Left cardiac atrium (tissue), 4 donors: Measurements from ENCODE around the gene LRRC9. TPM values are rescaled to one million over a fixed set of nuclear protein-coding genes. Genes with fewer than 3 reads are reported as not detected.
"Not testable (repeated sequence)": the region's sequence is repeated elsewhere in the genome, so short reads cannot be mapped to it uniquely, and the experiment has no call there.

ENCODE experiments used
- ATAC-seq, 2 donors: fragments of 200-7000 bp; cut with Tn5 transposase; one replicate each; pipeline ENCODE4 v1.9.1; 2020; ENCODE audit warnings: mild to moderate bottlenecking in 2 of 2, moderate library complexity in 2 of 2
- DNase-seq: peaks from one replicate; pipeline ENCODE4 v3.0.0-alpha.2; 2020
- intact Hi-C, 2 donors: fragments of 100-400 bp; cut with DNase I; formaldehyde crosslinking; loops; one replicate each; pipeline versions ENCODE4 v1.14.1 to v1.15.1; 2022 to 2023
- total RNA-seq, 2 donors: library from RNA; stranded (reverse); fragmentation: NEBNext Ultra II Directional; extraction: Animal tissue kit (Norgen Biotek cat#: 25700); gene quantifications; one replicate each; pipeline ENCODE4 v1.2.1, GENCODE V29; 2021
- donor health status: DM: no; HTN: yes; CAD: no.
- donor health status: DM: no; HTN: yes; CAD: no; lungs with severe emphysema.
- donor health status: DM: yes; HTN: yes; CAD: no.
- donor health status: Dilated cardiomyopathy.

LRRC9 gene
- total RNA-seq, 2 donors from 2014 or later, result 0.38 to 1.2 TPM

DNA sequence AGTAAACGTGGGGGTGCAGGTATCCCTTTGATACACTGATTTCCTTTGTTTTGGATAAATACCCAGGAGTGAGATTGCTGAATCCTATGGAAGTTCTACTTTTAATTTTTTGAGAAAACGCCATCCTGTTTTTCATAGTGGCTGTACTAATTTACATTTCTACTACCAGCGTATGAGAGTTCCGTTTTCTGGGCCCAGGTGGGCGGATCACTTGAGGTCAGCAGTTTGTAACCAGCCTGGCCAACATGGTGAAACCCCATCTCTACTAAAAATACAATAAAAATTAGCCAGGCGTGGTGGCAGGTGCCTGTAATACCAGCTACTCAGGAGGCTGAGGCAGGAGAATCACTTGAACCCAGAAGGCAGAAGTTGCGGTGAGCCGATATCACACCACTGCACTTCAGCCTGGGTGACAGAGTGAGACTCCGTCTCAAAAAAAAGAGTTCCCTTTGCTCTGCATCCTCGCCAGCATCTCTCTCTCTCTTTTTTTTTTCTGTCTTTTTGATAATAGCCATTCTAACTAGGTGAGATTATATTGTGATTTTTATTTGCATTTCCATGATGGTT is 22.4 kb downstream of the LRRC9 start:
- DNase-seq, ATAC-seq, intact Hi-C loops: not testable (repeated sequence)

DNA sequence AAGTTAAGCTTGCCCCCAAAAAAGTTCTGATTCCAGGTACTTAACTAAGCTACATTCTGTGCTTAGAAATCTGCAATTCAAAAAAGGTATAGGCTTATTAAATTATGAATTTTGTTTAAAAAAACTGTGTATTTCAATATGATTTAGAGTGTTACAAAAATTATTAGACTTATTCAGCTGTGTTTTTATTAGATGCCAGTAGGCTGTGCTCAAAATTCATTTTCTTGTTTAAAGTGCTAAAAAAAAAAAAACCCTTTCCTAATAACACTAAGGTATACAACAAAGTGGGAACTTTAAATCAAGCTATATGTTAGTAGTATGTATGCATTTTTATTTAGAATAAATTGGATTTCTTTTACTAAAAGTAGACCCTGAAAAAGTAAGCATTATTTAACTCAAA is 25.0 kb downstream of the LRRC9 start:
- DNase-seq (no peak), ATAC-seq (no peak)
- intact Hi-C loops, result no loop called here

DNA sequence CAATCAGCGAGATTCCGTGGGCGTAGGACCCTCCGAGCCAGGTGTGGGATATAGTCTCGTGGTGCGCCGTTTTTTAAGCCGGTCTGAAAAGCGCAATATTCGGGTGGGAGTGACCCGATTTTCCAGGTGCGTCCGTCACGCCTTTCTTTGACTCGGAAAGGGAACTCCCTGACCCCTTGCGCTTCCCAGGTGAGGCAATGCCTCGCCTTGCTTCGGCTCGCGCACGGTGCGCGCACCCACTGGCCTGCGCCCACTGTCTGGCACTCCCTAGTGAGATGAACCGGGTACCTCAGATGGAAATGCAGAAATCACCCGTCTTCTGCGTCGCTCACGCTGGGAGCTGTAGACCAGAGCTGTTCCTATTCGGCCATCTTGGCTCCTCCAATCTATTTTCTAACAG is 32.2 kb downstream of the LRRC9 start:
- intact Hi-C loops, DNase-seq, ATAC-seq: not testable (repeated sequence)

DNA sequence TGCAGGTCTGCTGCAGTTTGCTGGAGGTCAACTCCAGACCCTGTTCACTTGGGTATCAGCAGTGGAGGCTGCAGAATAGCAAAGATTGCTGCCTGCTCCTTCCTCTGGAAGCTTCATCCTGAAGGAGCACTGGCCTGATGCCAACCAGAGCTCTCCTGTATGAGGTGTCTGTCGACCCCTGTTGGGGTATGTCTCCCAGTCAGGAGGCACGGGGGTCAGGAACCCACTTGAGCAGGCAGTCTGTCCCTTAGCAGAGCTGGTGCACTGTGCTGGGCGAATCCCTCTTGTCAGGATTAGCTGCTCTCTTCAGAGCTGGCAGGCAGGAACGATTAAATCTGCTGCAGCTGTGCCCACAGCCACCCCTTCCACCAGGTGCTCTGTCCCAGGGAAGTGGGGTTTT is 37.9 kb downstream of the LRRC9 start:
- intact Hi-C loops, DNase-seq, ATAC-seq: not testable (repeated sequence)

DNA sequence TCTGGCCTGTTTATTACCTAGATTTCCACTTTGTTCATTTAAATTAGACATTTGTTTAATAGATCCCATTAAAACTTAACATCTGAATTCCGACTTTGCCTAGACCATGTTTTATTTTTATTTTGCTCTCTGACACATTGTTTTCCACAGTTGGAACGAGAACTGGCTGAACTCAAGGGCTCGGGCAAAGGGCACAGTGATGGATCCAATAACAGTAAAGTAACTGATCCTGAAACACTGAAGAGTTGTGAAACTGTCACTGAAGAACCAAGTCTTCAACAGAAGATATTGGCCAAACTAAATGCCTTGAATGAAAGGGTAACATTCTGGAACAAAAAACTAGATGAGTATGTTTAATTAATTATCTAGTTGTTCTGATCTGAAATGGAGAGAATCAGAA is 39.7 kb downstream of the LRRC9 start:
- intact Hi-C loops, result loop anchor here (5.0 to 10.0 kb wide), 2 partner anchors 103 to 225 kb away; no protein-coding TSS in a partner anchor
- ATAC-seq (no peak), DNase-seq (no peak)

DNA sequence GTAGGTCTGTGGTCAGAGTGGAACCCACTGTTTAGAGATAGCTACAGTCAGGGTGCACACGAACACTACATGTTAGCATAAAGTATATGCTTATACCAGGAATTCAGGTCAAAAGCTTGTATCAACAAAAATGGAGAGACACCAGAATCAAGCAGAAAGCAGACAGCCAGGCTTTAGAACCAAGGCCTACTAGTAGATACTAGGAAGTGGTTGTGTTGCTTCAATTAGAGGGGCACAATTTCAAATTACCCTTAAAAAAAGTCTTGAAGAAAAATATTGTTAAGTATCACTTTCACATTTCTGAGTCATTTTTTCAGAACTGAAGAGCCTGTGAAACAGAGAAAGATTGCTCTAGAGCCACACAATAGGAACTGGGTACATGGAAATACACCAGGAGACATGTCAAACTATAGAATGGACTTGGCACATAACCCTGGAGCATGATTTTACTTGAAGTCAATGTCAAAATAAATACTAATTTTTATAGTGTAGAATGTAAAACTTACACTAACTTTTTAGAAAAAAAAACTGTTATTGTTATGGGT is 41.6 kb downstream of the LRRC9 start:
- ATAC-seq (no peak), DNase-seq (no peak)
- intact Hi-C loops, result loop anchor here (5.0 to 10.0 kb wide), 2 partner anchors 101 to 223 kb away; no protein-coding TSS in a partner anchor

DNA sequence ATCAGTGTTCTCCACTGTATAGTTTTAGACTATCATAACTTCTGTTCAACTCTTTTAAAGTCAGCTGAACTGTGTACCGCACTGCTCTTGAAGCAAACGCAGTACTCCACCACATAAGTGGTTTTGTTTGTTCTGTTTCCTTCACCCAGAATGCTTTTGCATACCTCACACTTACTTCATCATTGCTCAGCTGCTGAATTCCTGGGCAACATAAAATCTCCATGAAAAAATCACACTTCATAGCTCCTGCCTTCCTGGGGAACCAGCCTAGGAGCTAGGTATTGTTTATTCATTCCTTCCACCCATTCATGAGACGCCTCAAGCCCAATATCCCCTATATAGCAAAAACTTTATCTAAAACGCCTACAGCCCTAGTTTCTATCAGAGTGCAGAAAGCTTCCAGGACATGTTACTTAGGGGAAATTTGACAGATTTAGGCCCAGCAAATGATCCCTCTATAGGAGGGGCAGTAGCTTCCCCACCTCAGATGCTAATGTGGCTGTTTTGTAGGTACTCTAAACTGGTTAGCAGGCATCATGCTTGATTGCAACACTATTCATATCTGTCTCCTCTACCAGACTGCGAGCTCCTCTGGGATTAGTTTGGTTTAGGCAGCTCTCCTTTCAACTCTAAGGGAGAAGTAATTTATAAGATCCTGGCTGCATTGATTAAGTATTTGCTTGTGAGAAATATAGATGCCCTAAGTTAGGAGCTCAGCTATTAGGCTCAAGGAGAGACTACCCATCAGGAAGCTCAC is 44.5 kb downstream of the LRRC9 start:
- DNase-seq, result no peak
- peak in 1 of 2 donors; percentile 26 for ATAC-seq
- intact Hi-C loops, result loop anchor here (5.0 to 10.0 kb wide), 3 partner anchors 98 to 220 kb away; no protein-coding TSS in a partner anchor

DNA sequence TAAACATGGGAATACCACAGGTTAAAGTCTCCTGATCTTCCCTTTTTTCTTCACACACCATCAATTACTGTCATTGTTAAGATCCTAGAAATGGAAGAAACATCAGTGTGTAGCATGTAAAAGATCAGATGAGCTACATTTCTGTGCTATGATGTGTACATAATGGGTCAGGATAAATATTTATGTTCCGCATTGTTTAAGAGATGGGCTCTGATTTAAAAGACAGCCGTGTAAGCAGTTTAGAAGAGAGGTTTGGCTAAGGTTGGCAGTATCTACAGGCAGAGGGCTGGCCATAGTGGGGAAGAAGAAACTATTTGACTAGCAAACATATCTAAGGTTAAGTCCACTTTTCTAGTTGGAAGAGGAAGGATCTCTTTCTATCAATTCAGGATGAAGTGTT is 49.4 kb downstream of the LRRC9 start:
- intact Hi-C loops, result loop anchor here (5.0 to 10.0 kb wide), 2 partner anchors 213 to 215 kb away; no protein-coding TSS in a partner anchor
- ATAC-seq (no peak), DNase-seq (no peak)

DNA sequence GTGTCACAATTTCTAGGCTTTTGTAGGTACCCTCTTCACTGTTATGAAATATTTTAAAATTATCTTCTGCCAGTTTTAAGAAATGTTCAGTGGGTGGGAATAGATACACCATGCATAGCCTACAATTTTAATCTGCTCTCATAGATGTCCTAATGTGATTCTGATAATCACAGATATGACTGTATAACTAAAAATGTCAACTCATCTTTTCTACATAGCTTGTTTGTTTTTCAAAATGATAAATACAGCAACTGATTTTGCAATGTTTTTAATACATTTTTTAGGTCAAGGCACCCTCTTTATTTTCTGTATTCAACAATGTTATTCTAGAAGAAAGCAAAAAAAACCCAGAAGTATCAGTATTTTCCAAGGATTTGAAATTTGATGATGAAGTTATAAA is 61.6 kb downstream of the LRRC9 start:
- ATAC-seq, result no peak
- DNase-seq, result no peak
- intact Hi-C loops, result no loop called here

DNA sequence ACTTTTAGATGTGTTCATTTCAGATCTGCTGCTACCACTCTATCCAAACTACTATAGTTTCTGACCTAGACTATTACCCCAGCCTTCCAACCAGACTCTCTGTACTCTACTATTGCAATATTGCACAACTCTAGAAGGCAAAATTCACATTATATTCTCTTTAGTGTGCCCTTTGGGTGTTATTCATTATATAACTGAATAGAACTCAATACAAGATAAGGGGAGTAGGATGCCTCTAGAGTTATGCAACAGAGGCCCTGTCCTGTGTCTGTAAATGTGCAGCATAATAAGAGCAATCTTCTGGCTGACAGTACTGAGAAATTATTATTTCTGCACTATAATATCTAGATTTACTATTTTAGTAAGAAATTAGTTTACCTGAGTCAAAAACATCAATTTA is 63.1 kb downstream of the LRRC9 start:
- no peak for ATAC-seq
- intact Hi-C loops, result no loop called here
- no peak for DNase-seq

DNA sequence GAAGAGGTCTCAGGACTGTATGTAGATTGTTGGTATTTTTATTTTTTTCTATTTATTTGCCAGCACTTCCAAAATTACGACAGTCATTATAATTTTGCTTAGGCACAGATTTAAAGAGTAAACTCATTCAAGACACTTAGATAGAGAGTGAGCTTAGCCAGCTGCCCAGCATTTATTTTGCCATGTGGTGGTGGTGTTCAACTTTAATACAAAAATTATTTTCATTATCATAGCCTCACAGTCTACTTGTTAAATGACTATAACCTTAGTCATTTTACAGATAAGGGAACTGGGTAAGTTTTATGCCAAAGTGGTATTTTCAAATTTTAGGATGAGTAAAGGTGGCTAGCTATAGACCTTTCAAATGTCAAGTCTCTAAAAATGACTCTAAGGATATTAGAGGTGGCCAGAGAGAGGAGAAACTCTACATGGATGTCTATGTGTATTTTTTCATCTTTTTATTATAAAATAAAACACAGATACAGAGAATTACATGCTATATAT is 66.7 kb downstream of the LRRC9 start:
- ATAC-seq (peak in 1 of 2 donors; percentile 38), DNase-seq (no peak)
- intact Hi-C loops, result no loop called here

DNA sequence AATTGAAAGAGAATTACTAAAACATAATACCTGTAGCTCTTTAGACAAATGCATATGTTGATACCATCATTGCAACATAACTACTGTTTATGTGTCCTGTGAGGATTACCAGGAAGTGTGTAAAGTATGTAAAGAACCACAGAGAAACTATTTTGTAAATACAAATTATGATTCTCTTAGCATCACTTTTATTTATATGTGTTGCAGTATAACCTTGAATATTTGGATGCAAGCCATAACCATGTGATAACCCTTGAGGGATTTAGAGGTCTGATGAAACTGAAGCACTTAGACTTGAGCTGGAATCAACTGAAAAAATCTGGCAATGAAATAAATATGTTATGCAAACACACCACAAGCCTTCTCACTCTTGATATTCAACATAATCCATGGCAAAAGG is 77.5 kb downstream of the LRRC9 start:
- intact Hi-C loops, result no loop called here
- DNase-seq (no peak), ATAC-seq (peak; percentile 34 to 78)

DNA sequence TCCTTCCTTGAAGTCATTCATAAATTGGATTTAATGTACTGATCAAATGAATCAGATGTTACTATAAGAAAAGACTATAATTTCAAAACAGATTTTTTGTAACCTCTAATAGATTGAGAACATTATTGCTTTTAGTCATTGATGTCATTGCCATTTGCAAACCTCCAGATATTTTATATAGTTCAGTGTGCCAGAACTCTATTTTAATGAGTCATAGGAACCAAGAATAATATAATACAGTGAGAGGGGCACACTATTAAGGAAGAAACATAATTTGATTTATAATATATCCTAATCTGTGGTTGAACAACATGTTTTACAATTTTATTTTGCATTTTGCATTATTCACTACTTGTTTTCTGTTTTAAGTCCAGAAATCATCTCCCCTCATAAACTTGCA is 78.0 kb downstream of the LRRC9 start:
- ATAC-seq (no peak), DNase-seq (no peak)
- intact Hi-C loops, result no loop called here

DNA sequence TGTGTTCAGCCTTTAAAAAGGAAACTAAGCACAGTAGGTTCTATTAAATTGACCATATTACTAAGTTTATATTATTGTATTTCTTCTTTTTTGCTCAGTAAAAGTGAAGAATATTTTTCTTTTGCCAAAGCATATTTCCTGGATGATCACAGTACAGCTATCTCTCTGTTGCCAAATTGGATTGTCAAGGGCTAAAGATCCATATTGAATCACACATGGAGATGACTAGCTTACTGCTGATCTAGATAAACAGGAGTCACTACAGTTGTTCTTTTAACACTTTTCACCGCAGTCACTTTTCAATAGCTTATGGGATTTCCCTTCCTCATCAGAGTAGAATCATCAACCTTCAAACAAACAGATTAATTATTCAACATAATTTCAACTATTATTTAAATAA is 78.6 kb downstream of the LRRC9 start:
- ATAC-seq (no peak), DNase-seq (no peak)
- intact Hi-C loops, result no loop called here

DNA sequence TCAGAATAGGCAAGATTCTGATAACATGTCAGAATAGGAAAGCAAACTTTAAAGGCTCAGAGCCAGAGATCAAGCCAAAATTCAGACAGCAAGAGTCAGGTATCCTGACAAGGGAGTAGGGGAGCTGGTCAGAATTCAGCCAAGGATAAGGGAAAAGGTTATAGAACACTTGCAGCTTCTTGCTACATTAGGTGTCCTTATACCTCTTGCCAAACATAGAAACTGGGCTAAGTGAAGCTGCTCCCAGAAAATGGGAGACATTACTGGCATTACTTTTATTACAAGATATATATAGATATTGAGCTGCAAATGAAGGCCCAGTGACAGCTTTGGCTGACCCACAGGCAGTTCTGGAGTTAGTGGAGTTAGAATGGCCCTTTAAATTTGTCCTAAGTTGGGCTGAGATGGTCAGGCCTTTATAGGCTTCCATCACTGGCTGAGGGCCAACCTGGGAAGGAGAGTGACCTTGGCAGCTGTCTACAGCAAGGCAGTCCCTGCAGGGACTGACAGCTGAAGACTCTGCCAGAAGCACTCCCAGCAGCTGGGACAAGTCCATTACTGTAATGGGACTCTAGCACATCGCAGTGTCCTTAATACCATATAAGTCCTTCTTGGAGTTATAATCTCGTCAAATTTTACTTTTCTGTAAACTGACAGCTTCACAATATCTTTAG is 83.0 kb downstream of the LRRC9 start:
- intact Hi-C loops, result no loop called here
- DNase-seq (peak; percentile 80), ATAC-seq (peak; percentile 99)

DNA sequence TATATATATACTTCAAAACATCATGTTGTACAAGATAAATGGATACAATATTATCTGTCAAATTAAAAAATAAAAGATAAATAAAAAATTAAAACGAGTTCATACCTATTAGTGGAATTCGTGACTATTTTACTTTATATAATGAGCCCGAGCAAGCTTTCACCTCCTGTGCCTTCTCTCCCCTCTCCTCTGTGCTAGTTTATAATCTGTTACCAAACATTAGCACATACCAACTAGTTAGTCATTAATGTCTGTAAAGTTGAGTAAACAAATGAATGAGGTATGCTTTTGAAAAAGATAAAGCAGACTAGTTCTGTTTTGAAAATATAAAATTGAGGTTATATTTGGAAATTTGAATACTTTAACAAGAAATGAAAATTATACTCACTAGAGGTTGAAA is 84.0 kb downstream of the LRRC9 start:
- ATAC-seq (no peak), DNase-seq (no peak)
- intact Hi-C loops, result no loop called here

DNA sequence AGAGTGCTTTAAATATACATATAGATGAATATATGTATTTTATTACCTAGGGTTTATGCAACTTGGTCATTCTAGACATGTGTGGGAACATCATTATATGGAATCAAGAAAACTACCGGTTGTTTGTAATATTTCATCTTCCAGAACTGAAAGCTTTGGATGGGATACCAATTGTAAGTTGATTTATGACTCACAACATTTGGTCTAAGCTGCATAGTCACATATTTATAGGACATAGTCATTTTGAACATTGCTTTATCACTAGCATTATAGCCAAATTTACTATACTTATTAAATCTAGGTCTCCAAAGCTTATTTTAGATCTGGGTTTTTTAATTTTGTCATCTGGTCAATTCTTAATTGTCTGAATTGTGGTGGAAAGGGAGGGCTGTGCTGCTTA is 88.1 kb downstream of the LRRC9 start:
- DNase-seq, result no peak
- no peak for ATAC-seq
- intact Hi-C loops, result no loop called here

DNA sequence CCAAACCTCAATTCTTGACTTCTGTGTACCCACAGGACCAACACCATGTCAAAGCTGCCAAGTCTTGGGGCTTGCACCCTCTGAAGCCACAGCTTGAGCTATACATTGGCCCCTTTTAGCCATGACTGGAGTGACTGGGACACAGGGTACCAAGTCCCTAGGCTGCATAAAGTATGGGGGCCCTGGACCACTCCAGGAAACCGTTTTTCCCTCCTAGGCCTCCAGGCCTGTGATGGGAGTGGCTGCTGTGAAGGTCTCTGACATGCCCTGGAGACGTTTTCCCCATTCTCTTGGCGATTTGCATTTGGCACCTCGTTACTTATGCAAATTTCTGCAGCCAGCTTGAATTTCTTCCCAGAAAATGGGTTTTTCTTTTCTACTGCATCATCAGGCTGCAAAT is 90.3 kb downstream of the LRRC9 start:
- intact Hi-C loops, DNase-seq, ATAC-seq: not testable (repeated sequence)

DNA sequence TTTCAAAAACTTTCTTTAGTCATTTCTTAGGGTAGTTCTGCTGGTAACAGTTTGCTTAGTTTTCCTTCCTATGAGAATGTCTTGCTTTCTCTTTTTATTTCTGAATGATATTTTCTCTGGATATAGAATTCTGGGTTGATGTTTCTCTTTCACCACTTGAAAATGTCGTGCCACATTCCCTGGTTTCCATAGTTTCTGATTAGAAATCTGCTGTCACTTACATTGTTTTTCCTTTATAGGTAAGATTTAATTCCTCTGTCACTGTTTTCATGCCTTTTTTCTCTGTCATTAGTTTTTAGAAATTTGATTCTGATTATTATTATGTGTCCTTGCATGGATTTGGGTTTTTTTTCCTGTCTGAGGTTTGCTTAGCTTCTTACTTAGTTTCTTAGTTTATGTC is 94.5 kb downstream of the LRRC9 start:
- no peak for ATAC-seq
- intact Hi-C loops, result no loop called here
- DNase-seq, result no peak

DNA sequence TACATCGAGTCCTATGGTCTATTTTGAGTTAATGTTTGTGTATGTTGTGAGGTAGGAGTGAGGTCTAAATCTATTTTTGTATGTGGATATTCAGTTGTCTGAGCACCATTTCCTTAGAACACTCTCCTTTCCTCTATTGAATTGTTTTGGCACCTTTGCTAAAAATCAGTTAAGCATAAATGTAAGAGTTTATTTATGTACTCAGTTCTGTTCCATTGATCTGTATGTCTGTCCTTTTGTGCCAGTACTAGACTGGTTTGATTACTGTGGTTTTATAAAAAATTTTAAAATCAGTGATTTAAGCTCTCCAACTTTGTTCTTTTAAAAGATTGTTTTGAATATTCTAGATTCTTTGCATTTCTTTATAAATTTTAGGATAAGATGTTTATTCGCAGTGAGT is 101.7 kb downstream of the LRRC9 start:
- DNase-seq, result no peak
- no peak for ATAC-seq
- intact Hi-C loops, result no loop called here
